ENCODE data around the gene SLC41A3.
"Not testable (repeated sequence)": the region's sequence is repeated elsewhere in the genome, so short reads cannot be mapped to it uniquely, and the experiment has no call there.

SLC41A3 gene

DNA sequence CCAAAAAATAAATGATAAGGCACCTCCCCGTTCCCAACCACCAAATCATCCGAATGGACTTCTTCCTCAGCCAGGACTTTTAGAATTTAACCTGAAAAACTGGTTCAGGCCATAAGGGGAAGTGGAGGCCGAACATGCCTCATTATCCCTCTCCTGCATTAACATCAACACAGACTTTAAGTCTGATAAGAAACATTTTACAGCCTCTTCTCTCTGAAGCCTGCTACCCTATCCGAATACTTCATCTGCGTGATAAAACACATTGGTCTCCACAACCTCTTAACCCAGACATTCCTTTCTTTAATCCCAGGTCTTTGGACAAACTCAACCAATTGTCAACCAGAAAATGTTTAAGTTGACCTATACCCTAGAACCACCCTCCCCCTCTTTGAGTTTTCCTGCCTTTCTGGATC, 850 bp upstream of the SLC41A3 start:
- no peak for DNase-seq (ENCODE audit: low read depth in 2 of 3, low spot score in 1 of 3)

DNA sequence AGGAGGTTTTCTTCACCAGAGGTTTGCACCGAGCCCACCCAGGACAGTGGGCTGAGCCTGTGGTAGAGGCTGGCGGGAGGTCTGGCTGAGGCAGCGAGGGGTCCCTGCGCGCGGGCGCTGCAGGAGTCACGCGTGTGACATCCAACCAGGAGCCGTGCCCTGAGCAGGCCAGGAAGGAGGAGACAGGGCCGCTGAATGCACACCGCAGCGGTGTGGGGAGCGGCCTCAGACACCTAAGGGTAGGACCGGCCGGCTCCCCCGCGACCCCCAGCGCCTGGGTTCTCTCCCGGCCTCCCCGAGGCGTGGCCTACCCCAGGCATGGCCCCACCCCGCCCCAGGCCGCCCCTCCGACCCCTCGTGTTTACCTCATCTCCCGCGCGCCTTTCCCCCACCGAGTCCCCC, 412 bp downstream of the SLC41A3 start:
- peak in 2 of 3 donors; percentile 23 to 28 for DNase-seq (ENCODE audit: low read depth in 2 of 3, low spot score in 1 of 3)

DNA sequence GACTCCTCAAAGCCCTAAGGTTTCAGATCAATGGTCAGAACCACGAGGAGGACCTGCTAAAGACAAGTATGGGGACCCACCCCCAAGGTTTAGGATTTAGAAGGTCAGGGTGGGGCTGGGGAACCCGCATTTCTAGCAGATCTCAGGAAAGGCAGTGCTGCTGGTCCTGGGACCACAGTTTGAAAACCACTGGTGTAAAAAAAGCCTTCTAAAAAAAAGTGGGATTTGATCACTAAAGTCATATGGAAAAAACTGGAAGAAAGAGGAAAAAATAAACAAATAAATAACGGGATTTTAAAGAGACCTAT, 832 bp downstream of the SLC41A3 start:
- DNase-seq (ENCODE audit: low read depth in 2 of 3, low spot score in 1 of 3): no peak

GRCh38 chr3:126082362-126083137, 1.4 kb downstream of the SLC41A3 start:
- no peak for DNase-seq (ENCODE audit: low read depth in 2 of 3, low spot score in 1 of 3)

- DNase-seq (ENCODE audit: low read depth in 2 of 3, low spot score in 1 of 3): no peak
Observed at GRCh38 chr3:126081618-126082361, 2.1 kb downstream of the SLC41A3 start.

GRCh38 chr3:126080970-126081369, 3.0 kb downstream of the SLC41A3 start:
- DNase-seq (ENCODE audit: low read depth in 2 of 3, low spot score in 1 of 3): no peak

GRCh38 chr3:126078866-126079265, 5.1 kb downstream of the SLC41A3 start:
- DNase-seq (ENCODE audit: low read depth in 2 of 3, low spot score in 1 of 3): no peak

DNA sequence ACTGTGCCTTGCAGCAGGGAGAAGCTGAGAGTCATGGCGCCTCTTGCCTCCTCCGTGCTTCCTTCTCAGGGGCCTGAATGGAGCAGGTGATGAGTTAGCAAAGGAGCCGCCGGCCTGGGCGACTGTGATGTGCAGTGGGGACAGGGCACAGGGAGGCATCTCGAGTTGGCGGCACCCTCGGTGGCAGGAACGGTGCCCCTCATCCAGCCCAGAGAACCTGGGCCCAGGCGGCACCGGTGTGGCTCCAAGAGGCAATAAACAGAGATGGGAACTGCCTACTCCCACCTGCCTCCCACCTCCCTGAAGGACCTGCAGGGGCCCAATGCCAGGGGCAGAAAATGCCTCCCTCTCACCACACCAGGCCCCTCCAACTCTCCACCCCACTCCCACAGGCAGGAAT, 6.2 kb downstream of the SLC41A3 start:
- DNase-seq (ENCODE audit: low read depth in 2 of 3, low spot score in 1 of 3): no peak

- DNase-seq (ENCODE audit: low read depth in 2 of 3, low spot score in 1 of 3): no peak
Observed at GRCh38 chr3:126076140-126076539, 7.8 kb downstream of the SLC41A3 start.

- DNase-seq (ENCODE audit: low read depth in 2 of 3, low spot score in 1 of 3): no peak
Observed at GRCh38 chr3:126070146-126070545, 13.8 kb downstream of the SLC41A3 start.

DNA sequence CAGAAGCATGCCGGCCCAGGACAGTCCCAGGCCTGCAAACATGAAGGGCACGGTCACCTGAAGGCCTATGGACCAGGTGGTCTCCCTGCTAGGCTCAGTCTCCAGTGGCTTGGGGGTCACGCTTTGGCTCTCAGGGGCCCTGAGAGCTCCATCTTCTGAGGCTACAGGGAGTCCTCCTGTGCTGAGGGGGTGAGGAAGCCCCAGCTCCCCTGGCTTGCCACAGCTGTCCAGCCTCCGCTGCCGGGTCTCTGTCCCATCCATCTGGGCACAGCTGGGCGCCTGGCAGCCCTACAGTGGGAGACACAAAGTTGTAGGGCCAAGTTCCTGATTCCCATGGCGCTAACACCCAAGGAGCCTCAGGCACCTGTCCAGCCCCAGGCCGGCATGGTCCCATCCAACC, 16.0 kb downstream of the SLC41A3 start:
- DNase-seq (ENCODE audit: low read depth in 2 of 3, low spot score in 1 of 3): no peak

DNA sequence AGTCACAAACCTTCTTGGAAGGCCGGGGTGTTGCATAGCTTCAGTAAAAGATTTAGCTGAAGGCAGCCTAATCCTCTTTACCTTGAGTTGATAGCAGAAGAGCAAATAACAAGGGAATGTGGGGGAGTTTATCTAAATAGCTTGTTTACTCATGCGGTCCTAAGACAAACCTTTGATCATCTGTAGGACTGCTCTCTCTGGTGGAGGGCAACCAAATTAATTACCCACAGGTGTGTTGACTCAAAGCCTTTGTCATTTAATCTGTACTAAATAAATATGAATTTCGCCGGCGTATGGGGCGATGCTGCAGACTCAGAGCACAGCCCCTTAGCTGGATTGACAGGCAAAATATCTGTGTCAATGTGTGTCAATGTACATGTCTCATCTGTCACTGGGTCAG, 17.2 kb downstream of the SLC41A3 start:
- DNase-seq (ENCODE audit: low read depth in 2 of 3, low spot score in 1 of 3): not testable (repeated sequence)

GRCh38 chr3:126065876-126066275, 18.0 kb downstream of the SLC41A3 start:
- no peak for DNase-seq (ENCODE audit: low read depth in 2 of 3, low spot score in 1 of 3)

DNA sequence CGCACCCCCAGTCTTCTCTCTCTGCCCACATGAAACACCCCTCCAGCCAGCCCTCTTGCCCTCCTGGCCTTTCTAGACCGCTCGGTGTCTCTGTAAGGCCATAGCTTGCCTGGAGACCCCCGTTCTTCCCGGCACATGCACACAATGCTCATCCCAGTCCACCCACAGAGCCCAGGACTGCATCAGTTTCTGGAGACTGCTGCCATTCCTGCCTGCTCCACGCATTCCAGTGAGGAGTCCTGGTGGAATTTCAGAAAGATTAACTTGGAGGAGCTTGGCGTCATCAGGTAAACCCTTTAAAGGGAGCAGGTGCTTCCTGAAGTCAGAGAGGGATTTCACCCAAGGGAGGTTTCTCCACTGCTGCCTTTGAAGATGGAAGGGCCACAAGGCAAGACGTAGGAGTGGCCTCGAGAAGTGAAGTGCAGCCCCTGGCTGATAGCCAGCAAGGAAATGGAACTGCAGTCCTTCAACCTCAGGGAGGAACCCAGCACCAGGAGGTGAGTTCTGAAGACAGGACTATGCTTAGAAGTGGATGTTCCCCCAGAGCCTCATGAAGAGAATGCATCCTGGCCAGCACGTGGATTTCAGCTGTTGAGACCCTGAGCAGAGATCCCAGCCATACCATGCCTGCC, 19.2 kb downstream of the SLC41A3 start:
- no peak for DNase-seq (ENCODE audit: low read depth in 2 of 3, low spot score in 1 of 3)

- DNase-seq (ENCODE audit: low read depth in 2 of 3, low spot score in 1 of 3): no peak
Observed at GRCh38 chr3:126063358-126063965, 20.5 kb downstream of the SLC41A3 start.

DNA sequence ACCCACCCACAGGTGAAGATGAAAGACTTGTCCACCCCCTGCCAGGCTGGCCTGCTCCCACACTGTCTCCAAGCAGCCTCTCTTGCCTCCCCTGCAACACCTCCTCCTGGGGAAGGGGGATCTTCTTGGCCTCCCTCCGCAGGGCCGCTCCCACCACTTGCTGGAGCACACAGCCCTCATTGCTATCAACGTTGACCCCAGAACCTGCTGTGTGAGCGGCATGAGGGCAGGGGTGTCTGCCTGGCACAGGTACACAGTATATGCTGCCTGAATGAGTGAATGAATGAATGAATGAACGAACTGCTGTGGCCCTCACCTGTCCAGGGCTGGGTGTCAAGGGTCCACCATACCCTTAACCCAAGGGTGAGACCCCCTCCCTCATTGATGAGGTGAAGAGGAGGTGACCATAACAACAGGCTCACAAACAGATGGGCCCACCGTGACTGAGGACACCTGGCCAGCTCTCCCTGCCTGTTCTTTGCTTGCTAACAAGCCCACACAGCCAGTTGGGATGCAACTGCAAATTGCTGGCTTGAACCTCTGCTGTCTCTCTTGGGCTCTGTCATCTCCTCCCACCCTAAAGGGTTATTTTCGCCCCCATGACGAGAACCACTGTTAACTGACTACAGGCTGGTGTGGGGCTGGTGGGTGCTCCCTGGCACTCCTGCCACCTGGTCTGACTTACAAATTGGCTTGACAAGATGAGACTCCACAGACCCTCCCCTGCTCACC, 22.5 kb downstream of the SLC41A3 start:
- no peak for DNase-seq (ENCODE audit: low read depth in 2 of 3, low spot score in 1 of 3)

GRCh38 chr3:126060613-126061145, 23.2 kb downstream of the SLC41A3 start:
- DNase-seq (ENCODE audit: low read depth in 2 of 3, low spot score in 1 of 3): no peak

DNA sequence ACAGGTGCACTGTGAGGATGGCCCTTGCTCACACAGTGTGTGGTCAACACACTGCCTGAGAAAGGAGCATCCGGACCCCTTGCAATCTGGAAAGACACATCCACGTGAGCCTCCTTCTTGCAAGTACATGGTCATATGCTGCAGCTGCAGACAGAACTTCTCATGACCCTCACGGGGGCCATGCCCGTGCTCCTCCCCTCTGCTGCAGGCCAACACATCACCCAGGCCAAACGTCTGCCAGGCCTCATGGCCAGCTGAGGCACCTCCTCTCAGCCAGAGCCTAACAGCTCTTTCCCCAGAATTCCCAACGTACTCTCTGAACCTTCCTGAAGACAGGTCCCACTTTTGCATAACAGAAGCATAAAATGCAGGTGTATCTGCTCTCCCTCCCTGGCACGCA, 25.3 kb downstream of the SLC41A3 start:
- DNase-seq (ENCODE audit: low read depth in 2 of 3, low spot score in 1 of 3): no peak

- DNase-seq (ENCODE audit: low read depth in 2 of 3, low spot score in 1 of 3): no peak
Observed at GRCh38 chr3:126057936-126058335, 26.0 kb downstream of the SLC41A3 start.

DNA sequence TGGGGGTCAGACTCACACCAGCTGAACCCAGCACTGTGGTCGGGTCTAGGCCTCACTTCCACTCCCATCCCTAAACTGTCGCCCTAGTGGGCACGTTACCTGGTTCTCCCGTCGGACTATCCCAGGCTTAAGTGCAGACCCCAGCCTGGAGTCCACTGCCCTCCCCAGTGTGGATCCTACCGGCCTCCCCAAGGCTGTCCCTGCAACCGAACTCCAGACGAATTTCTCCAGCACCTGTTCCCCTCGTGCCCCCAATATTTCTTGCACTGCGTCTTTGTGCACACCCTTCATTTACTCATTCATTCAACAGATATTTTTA, 26.5 kb downstream of the SLC41A3 start:
- DNase-seq (ENCODE audit: low read depth in 2 of 3, low spot score in 1 of 3): no peak
